ENCODE results near the gene HAO2. TPM values are rescaled to one million over a fixed set of nuclear protein-coding genes. Genes with fewer than 3 reads are reported as not detected.
"Not testable (repeated sequence)": the region's sequence is repeated elsewhere in the genome, so short reads cannot be mapped to it uniquely, and the experiment has no call there.

The HAO2 gene
- total RNA-seq, 1 donor from 2014 or later: 0.27 TPM

GRCh38 chr1:119347858-119348257 lies 20.7 kb upstream of the HAO2 start:
- TF ChIP-seq CTCF (conservative IDR thresholded peaks at IDR 0.05): no peak
- Mint-ChIP-seq H3K9me3 (no peaks in the 10 kb centered on the region), H3K27me3 (no peaks in the 10 kb centered on the region), H3K4me1 (ENCODE audit: unreplicated experiment) (no peaks in the 10 kb centered on the region), H3K27ac (no peak overlapping the region), H3K4me3 (no peak overlapping the region), H3K36me3 (no peaks in the 10 kb centered on the region)
- no peak for DNase-seq (ENCODE audit: extremely low spot score, unreplicated experiment)

DNA sequence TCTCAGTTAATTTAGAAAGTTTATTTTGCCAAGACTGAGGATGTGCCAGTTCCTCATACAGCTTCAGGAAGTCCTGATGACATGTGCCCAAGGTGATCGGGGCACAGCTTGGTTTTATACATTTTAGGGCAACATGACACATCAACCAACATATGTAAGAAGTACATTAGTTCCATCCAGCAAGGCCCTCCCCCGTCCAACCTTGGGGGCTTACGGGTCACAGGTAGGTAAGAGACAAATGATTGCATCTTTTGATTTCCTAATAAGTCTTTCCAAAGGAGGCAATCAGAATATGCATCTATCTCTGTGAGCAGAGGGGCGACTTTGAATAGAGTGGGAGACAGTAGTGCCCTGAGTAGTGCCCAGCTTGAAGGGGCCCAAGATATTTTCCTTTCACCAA lies 19.6 kb upstream of the HAO2 start:
- no peak for TF ChIP-seq CTCF (conservative IDR thresholded peaks at IDR 0.05)
- no peak overlapping the region for H3K4me3 Mint-ChIP-seq
- no peak overlapping the region for H3K27ac Mint-ChIP-seq
- DNase-seq (ENCODE audit: extremely low spot score, unreplicated experiment): no peak
- H3K9me3 Mint-ChIP-seq: no peaks in the 10 kb centered on the region
- no peaks in the 10 kb centered on the region for H3K4me1 Mint-ChIP-seq (ENCODE audit: unreplicated experiment)
- H3K36me3 Mint-ChIP-seq: no peaks in the 10 kb centered on the region
- no peaks in the 10 kb centered on the region for H3K27me3 Mint-ChIP-seq

- not testable (repeated sequence) for H3K9me3 Mint-ChIP-seq; H3K36me3 Mint-ChIP-seq; H3K4me1 Mint-ChIP-seq (ENCODE audit: unreplicated experiment); DNase-seq (ENCODE audit: extremely low spot score, unreplicated experiment); H3K4me3 Mint-ChIP-seq; H3K27me3 Mint-ChIP-seq; H3K27ac Mint-ChIP-seq
Observed at GRCh38 chr1:119350866-119351265, 17.7 kb upstream of the HAO2 start.

GRCh38 chr1:119351997-119352396 lies 16.6 kb upstream of the HAO2 start:
- Mint-ChIP-seq H3K9me3 (peaks cover 8% of the 10 kb centered on the region), H3K4me3 (no peak overlapping the region), H3K4me1 (ENCODE audit: unreplicated experiment) (no peaks in the 10 kb centered on the region), H3K27ac (no peak overlapping the region), H3K27me3 (no peaks in the 10 kb centered on the region), H3K36me3 (no peaks in the 10 kb centered on the region)
- no peak for TF ChIP-seq CTCF (conservative IDR thresholded peaks at IDR 0.05)
- DNase-seq (ENCODE audit: extremely low spot score, unreplicated experiment): no peak

- no peak for DNase-seq (ENCODE audit: extremely low spot score, unreplicated experiment)
- no peaks in the 10 kb centered on the region for H3K36me3 Mint-ChIP-seq
- peaks cover 8% of the 10 kb centered on the region for H3K9me3 Mint-ChIP-seq
- H3K4me1 Mint-ChIP-seq (ENCODE audit: unreplicated experiment): no peaks in the 10 kb centered on the region
- no peak overlapping the region for H3K4me3 Mint-ChIP-seq
- TF ChIP-seq CTCF (conservative IDR thresholded peaks at IDR 0.05): no peak
- H3K27ac Mint-ChIP-seq: no peak overlapping the region
- no peaks in the 10 kb centered on the region for H3K27me3 Mint-ChIP-seq
Observed at GRCh38 chr1:119353836-119354235, 14.7 kb upstream of the HAO2 start.

DNA sequence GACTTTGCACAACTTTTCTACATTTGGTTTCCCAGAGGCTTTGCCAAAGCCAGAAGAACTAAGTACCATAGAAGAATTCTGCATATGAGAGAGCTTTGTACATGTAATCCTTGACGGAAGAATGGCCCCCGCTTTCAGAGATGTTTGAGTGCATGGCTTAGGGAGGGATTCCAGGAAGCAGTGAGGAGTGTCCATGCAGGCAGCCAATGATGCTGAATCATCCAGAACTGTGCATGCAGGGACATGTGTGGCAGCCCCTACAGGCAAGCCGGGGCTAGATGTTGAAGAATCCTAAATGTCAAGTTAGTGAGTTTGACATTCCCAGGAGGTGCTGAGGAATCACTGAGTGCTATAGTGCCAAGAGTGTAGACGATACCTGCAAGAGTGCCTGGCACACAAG lies 9.9 kb upstream of the HAO2 start:
- Mint-ChIP-seq H3K27ac (no peak overlapping the region), H3K27me3 (no peaks in the 10 kb centered on the region), H3K9me3 (peaks cover 8% of the 10 kb centered on the region), H3K4me3 (no peak overlapping the region), H3K4me1 (ENCODE audit: unreplicated experiment) (peaks cover under 1% of the 10 kb centered on the region), H3K36me3 (no peaks in the 10 kb centered on the region)
- TF ChIP-seq CTCF (conservative IDR thresholded peaks at IDR 0.05): no peak
- DNase-seq (ENCODE audit: extremely low spot score, unreplicated experiment): no peak
